ENCODE measurements around the gene FMO3. TPM values are rescaled to one million over a fixed set of nuclear protein-coding genes. Genes with fewer than 3 reads are reported as not detected.

The FMO3 gene
- total RNA-seq (1 to 10 TPM in 2 of 7 donors, under 1 TPM in 4, not detected in 1; 0.15 to 1.5 (median 0.68) TPM), polyA plus RNA-seq (1 to 10 TPM in 1 of 2 donors, under 1 TPM in 1; 0.34 to 1.7 TPM)
- long read RNA-seq, donor 1 = 0 reads
- long read RNA-seq, donor 2 = 0 reads
- long read RNA-seq, donor 3 = 0 reads

- Histone ChIP-seq H3K27ac (no peak within 1 kb of the TSS), H3K9me3 (no peaks in the 10 kb centered on the region), H3K36me3 (no peaks in the 10 kb centered on the region), H3K4me1 (ENCODE audit: insufficient read depth) (no peaks in the 10 kb centered on the region), H3K27me3 (no peaks in the 10 kb centered on the region), H3K4me3 (no peak within 1 kb of the TSS)
- intact Hi-C loops (cut with DNase I) = no loop called here
- TF ChIP-seq POLR2A (IDR thresholded peaks at IDR 0.05) (no peak), EP300 (IDR thresholded peaks at IDR 0.05) (no peak), CTCF (IDR thresholded peaks at IDR 0.05) (no peak)
- DNase-seq = no peak
- 89 to 92% (median 92%) methylated on average over 5 of the region's 5 CpGs for WGBS, 3 donors
Measured at GRCh38 chr1:171090604-171091003, at the start of gene FMO3. TSS of gene FMO3 (plus strand) at chr1:171090905. CDS start at chr1:171092659, 1,754 bp downstream.

GRCh38 chr1:171048014-171048413, 42.7 kb upstream of the FMO3 start:
- intact Hi-C loops (cut with DNase I) = no loop called here
- no peak for TF ChIP-seq CTCF (IDR thresholded peaks at IDR 0.05)
- no peak for TF ChIP-seq POLR2A (IDR thresholded peaks at IDR 0.05)
- TF ChIP-seq EP300 (IDR thresholded peaks at IDR 0.05) = no peak
- Histone ChIP-seq H3K4me1 (ENCODE audit: insufficient read depth) (no peaks in the 10 kb centered on the region), H3K4me3 (no peak overlapping the region), H3K27me3 (no peaks in the 10 kb centered on the region), H3K36me3 (no peaks in the 10 kb centered on the region), H3K9me3 (peaks cover 0 to 3% of the 10 kb centered on the region in 2 donors), H3K27ac (no peak overlapping the region)
- DNase-seq = no peak
- 82 to 85% (median 85%) methylated on average over 2 of the region's 2 CpGs for WGBS, 3 donors

GRCh38 chr1:171052977-171053376, 37.7 kb upstream of the FMO3 start:
- no peak overlapping the region for H3K27ac ChIP-seq
- H3K27me3 ChIP-seq = no peaks in the 10 kb centered on the region
- no peaks in the 10 kb centered on the region for H3K4me1 ChIP-seq (ENCODE audit: insufficient read depth)
- 91 to 100% (median 96%) methylated on average over 2 of the region's 2 CpGs for WGBS, 3 donors
- no peak overlapping the region for H3K4me3 ChIP-seq
- H3K9me3 ChIP-seq = no peaks in the 10 kb centered on the region
- TF ChIP-seq POLR2A (IDR thresholded peaks at IDR 0.05) (no peak), EP300 (IDR thresholded peaks at IDR 0.05) (no peak), CTCF (IDR thresholded peaks at IDR 0.05) (no peak)
- no peak for DNase-seq
- intact Hi-C loops (cut with DNase I) = no loop called here
- H3K36me3 ChIP-seq = no peaks in the 10 kb centered on the region

- Histone ChIP-seq H3K4me1 (ENCODE audit: insufficient read depth) (no peaks in the 10 kb centered on the region), H3K9me3 (no peaks in the 10 kb centered on the region), H3K4me3 (no peak overlapping the region), H3K27me3 (no peaks in the 10 kb centered on the region), H3K36me3 (no peaks in the 10 kb centered on the region), H3K27ac (no peak overlapping the region)
- TF ChIP-seq POLR2A (IDR thresholded peaks at IDR 0.05) = no peak
- TF ChIP-seq EP300 (IDR thresholded peaks at IDR 0.05) = no peak
- TF ChIP-seq CTCF (IDR thresholded peaks at IDR 0.05) = no peak
- intact Hi-C loops (cut with DNase I) = no loop called here
- DNase-seq = no peak
- WGBS, 3 donors = 90 to 97% (median 90%) methylated on average over 3 of the region's 3 CpGs
Measured at GRCh38 chr1:171055966-171056643, 34.6 kb upstream of the FMO3 start.

Measured in ovary (tissue), 10 donors.